HepG2 (cell line): ENCODE data around the gene LRRC45. TPM values are rescaled to one million over a fixed set of nuclear protein-coding genes. Genes with fewer than 3 reads are reported as not detected.

Source experiments
- FOXM1 ChIP-seq: sonication (generic); formaldehyde crosslinking; IDR thresholded peaks from 2 replicates; pipeline ENCODE4 v1.5.0; 2020; ENCODE audit warnings: missing genetic modification reagents
- RBM22 ChIP-seq: fragments of 200-400 bp; formaldehyde crosslinking; optimal IDR thresholded peaks from 2 replicates; pipeline ENCODE3; 2017; ENCODE audit warnings: mild to moderate bottlenecking, low read length, moderate library complexity
- ZBTB39 ChIP-seq: sonication (generic); formaldehyde crosslinking; IDR thresholded peaks from 2 replicates; pipeline ENCODE4 v1.5.0; 2020; ENCODE audit warnings: missing genetic modification reagents
- polyA plus RNA-seq, 8 experiments: library from polyadenylated mRNA; depleted of rRNA in 3 of 8; stranded (reverse) in 7 of 8; unstranded in 1 of 8; fragments of >200 nt; fragmentation: Illumina TruSeq in 4 of 8; extraction: Trizol in 4 of 8; gene quantifications; 2 replicates each; pipeline versions ENCODE4 v1.2.1 to v1.2.3, GENCODE V29; 2011 to 2016; ENCODE audit warnings: low read depth in 4 of 8, missing spikeins in 1 of 8, mixed read lengths in 1 of 8; ENCODE audit not compliant: insufficient read depth in 1 of 8
- total RNA-seq, 5 experiments: library from RNA; depleted of rRNA; stranded (reverse); fragments of >200 nt; fragmentation: Illumina TruSeq; extraction: Trizol; gene quantifications; 2 replicates each; pipeline ENCODE4 v1.2.3, GENCODE V29; 2016; ENCODE audit warnings: low read depth in 1 of 5
- TF ChIP-seq, protein P1 (sequence below): sonication (generic); formaldehyde crosslinking; IDR thresholded peaks from 2 replicates; pipeline ENCODE4 v1.4.0; 2020; ENCODE audit warnings: missing genetic modification reagents
- TF ChIP-seq, protein P2 (sequence below): IDR thresholded peaks from 2 replicates; pipeline ENCODE4 v1.6.1; 2016; ENCODE audit warnings: mild to moderate bottlenecking
- TF ChIP-seq, protein P3 (sequence below): sonication (generic); formaldehyde crosslinking; IDR thresholded peaks from 2 replicates; pipeline ENCODE4 v1.5.1; 2020; ENCODE audit warnings: missing genetic modification reagents, mild to moderate bottlenecking, borderline replicate concordance
- TF ChIP-seq, protein P4 (sequence below): sonication (generic); formaldehyde crosslinking; IDR thresholded peaks from 2 replicates; pipeline ENCODE4 v1.9.0; 2021; ENCODE audit warnings: missing genetic modification reagents, mild to moderate bottlenecking, borderline replicate concordance
- TF ChIP-seq, protein P5 (sequence below), 2 experiments: fragments of 450-650 bp in 1 of 2; sonication (generic) in 1 of 2; formaldehyde crosslinking in 1 of 2; IDR thresholded peaks; 2 replicates each; pipeline versions ENCODE4 v1.6.1 to v1.8.0; 2016 to 2022; ENCODE audit warnings: antibody characterized with exemption in 1 of 2, mild to moderate bottlenecking in 1 of 2, missing genetic modification reagents in 1 of 2

The LRRC45 gene
- total and polyA plus RNA-seq, 2 of the 13 experiments (the other 11 are each of a cell fraction or from before 2014, with no cell fraction given), result 11.6 to 48.1 TPM

- TF ChIP-seq, protein P1, sequence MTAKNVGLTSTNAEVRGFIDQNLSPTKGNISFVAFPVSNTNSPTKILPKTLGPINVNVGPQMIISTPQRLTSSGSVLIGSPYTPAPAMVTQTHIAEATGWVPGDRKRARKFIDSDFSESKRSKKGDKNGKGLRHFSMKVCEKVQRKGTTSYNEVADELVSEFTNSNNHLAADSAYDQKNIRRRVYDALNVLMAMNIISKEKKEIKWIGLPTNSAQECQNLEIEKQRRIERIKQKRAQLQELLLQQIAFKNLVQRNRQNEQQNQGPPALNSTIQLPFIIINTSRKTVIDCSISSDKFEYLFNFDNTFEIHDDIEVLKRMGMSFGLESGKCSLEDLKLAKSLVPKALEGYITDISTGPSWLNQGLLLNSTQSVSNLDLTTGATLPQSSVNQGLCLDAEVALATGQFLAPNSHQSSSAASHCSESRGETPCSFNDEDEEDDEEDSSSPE (CRISPR knock-in tag), result 0 out of 2 replicates have a peak, but pooled peaks have one; percentile 36
- TF ChIP-seq ZBTB39 (CRISPR knock-in tag) (no peak), RBM22 (peak; percentile 88), FOXM1 (CRISPR knock-in tag) (no peak)
- TF ChIP-seq, protein P2, sequence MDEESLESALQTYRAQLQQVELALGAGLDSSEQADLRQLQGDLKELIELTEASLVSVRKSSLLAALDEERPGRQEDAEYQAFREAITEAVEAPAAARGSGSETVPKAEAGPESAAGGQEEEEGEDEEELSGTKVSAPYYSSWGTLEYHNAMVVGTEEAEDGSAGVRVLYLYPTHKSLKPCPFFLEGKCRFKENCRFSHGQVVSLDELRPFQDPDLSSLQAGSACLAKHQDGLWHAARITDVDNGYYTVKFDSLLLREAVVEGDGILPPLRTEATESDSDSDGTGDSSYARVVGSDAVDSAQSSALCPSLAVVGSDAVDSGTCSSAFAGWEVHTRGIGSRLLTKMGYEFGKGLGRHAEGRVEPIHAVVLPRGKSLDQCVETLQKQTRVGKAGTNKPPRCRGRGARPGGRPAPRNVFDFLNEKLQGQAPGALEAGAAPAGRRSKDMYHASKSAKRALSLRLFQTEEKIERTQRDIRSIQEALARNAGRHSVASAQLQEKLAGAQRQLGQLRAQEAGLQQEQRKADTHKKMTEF (CRISPR knock-in tag), result no peak
- TF ChIP-seq, protein P3, sequence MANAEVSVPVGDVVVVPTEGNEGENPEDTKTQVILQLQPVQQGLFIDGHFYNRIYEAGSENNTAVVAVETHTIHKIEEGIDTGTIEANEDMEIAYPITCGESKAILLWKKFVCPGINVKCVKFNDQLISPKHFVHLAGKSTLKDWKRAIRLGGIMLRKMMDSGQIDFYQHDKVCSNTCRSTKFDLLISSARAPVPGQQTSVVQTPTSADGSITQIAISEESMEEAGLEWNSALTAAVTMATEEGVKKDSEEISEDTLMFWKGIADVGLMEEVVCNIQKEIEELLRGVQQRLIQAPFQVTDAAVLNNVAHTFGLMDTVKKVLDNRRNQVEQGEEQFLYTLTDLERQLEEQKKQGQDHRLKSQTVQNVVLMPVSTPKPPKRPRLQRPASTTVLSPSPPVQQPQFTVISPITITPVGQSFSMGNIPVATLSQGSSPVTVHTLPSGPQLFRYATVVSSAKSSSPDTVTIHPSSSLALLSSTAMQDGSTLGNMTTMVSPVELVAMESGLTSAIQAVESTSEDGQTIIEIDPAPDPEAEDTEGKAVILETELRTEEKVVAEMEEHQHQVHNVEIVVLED (CRISPR knock-in tag), result peak; percentile 45; the same call in 1 of the 2 replicates
- TF ChIP-seq, protein P4, sequence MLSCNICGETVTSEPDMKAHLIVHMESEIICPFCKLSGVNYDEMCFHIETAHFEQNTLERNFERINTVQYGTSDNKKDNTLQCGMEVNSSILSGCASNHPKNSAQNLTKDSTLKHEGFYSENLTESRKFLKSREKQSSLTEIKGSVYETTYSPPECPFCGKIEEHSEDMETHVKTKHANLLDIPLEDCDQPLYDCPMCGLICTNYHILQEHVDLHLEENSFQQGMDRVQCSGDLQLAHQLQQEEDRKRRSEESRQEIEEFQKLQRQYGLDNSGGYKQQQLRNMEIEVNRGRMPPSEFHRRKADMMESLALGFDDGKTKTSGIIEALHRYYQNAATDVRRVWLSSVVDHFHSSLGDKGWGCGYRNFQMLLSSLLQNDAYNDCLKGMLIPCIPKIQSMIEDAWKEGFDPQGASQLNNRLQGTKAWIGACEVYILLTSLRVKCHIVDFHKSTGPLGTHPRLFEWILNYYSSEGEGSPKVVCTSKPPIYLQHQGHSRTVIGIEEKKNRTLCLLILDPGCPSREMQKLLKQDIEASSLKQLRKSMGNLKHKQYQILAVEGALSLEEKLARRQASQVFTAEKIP, result no peak
- TF ChIP-seq, protein P5, sequence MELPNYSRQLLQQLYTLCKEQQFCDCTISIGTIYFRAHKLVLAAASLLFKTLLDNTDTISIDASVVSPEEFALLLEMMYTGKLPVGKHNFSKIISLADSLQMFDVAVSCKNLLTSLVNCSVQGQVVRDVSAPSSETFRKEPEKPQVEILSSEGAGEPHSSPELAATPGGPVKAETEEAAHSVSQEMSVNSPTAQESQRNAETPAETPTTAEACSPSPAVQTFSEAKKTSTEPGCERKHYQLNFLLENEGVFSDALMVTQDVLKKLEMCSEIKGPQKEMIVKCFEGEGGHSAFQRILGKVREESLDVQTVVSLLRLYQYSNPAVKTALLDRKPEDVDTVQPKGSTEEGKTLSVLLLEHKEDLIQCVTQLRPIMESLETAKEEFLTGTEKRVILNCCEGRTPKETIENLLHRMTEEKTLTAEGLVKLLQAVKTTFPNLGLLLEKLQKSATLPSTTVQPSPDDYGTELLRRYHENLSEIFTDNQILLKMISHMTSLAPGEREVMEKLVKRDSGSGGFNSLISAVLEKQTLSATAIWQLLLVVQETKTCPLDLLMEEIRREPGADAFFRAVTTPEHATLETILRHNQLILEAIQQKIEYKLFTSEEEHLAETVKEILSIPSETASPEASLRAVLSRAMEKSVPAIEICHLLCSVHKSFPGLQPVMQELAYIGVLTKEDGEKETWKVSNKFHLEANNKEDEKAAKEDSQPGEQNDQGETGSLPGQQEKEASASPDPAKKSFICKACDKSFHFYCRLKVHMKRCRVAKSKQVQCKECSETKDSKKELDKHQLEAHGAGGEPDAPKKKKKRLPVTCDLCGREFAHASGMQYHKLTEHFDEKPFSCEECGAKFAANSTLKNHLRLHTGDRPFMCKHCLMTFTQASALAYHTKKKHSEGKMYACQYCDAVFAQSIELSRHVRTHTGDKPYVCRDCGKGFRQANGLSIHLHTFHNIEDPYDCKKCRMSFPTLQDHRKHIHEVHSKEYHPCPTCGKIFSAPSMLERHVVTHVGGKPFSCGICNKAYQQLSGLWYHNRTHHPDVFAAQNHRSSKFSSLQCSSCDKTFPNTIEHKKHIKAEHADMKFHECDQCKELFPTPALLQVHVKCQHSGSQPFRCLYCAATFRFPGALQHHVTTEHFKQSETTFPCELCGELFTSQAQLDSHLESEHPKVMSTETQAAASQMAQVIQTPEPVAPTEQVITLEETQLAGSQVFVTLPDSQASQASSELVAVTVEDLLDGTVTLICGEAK (IDR thresholded peaks at IDR 0.05), result no peak
- TF ChIP-seq, protein P5 (CRISPR knock-in tag; IDR thresholded peaks at IDR 0.05), result peak; percentile 63; the same call in 1 of the 2 replicates
These were observed 29.1 kb upstream of the LRRC45 start (continued) for GRCh38 chr17:81993729-81994592.
